Mucosa of gallbladder (tissue), 1 donor: ENCODE data around the gene CLCN7. TPM values are rescaled to one million over a fixed set of nuclear protein-coding genes. Genes with fewer than 3 reads are reported as not detected.
"Not testable (repeated sequence)": the region's sequence is repeated elsewhere in the genome, so short reads cannot be mapped to it uniquely, and the experiment has no call there.

Source experiments
- DNase-seq: peaks from one replicate; pipeline ENCODE4 v3.0.0-alpha.2; 2020; ENCODE audit warnings: low spot score
- total RNA-seq: library from RNA; stranded (reverse); gene quantifications from one replicate; pipeline ENCODE4 v1.2.1, GENCODE V29; 2021
- donor health status: DM: no; HTN: no; CAD: no.

The CLCN7 gene
- total RNA-seq, 1 donor from 2014 or later = 111 TPM

DNA sequence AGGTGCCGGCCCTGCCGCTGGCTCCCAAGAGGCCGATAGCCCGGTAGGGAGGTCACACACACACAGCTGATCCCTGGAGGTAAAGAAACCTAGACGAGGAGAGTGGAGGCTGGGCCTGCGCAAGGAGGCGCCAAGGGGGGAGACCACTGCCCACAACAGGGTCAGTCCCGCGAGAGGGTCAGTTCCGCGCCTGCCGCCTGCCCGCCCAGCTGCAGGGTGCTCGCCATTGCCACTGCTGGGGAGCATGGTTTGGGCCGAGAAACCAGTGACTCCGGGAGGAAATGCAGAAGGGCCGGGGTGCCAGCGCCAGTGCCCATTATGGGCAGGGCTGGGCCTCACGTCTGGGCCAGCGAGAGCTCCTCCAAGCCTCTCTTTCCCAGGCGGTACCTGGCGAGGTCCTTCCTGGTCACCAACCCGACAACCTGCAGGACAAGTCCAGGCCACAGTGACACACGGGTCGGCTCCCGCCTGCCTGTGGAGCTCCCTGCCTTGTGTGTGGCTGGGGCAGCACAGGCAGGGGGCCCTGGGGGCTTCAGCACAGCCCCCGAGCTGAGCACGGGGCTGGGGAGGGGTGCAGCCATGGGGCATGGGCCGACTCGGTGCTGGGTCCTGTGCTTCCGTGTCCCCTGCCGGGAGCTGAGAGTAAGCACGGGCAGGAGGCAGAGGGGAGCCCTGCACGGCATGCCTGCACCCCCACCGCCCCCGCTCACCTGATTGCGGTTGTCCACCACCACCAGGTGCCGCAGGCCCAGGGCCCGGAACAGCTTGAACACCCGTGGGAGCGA, 28.3 kb downstream of the CLCN7 start:
- no peak for DNase-seq

DNA sequence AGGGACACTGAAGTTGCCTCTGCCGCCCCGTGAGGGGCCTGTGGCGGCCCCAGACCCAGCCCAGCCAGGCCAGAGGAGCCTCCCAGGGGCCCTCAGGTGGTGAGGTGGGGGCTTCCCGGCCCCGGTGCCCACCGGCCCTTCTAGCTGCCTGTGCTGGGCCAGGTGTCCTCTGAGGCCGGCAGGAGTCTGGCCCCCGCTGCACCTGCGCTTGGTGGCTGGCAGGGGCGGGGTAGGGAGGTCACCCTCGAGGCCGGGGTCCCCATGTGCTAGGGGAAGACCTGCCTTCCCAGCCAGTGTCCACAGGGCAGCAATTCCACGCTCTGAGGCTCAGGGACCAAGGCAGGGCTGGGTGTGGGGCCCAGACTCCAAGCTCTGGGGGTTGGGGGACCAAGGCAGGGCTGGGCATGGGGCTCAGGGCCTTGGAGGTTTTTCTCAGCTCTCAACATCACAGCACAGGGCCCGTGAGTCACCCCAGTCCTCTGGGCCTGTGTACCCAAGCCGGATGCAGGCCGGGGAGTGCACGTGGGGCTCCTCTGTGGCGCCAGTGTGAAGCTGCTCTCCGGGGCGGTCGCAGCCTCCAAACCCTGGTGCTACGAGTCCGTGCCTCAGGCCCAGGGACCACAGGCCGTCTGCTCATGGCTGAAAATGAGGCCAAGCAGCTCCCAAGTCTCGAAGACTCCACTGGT, 29.2 kb downstream of the CLCN7 start:
- no peak for DNase-seq

DNA sequence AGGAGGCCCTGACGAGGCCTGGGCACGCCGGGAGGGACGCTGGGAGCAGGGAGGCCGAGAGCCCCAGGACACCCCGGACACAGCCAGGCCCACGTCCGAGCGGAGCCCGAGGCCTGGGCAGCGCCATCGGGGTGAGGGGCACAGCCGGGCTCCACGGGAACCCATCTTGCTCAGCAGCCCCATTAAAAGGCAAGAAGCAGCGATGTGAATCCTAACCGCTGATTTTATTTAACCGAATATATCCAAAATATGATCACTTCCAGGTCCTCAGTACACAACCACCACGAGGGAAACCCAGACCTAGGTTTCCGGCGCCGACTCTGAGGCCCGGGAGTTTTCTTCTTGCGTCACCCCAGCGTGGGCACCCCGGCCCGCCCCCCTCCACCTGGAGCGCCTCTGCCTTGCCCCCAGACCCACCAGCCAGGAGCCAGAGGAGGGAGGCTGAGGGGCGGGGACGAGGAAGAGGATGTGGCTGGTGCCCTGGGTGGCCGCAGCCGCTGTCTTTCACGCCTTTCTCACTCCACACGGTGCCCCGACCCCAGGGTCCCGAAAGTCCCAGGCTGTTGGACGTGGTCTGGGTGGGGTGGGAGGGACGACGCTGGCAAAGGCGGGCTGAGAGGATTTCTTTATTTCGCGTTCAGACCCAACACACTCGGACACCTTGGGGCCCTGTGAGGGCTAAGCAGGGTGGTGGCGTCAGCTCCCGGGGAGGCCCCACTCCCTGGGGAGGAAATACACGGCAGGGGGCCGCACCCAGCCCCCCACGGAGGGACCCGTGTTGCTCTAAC, 29.9 kb downstream of the CLCN7 start:
- no peak for DNase-seq

DNA sequence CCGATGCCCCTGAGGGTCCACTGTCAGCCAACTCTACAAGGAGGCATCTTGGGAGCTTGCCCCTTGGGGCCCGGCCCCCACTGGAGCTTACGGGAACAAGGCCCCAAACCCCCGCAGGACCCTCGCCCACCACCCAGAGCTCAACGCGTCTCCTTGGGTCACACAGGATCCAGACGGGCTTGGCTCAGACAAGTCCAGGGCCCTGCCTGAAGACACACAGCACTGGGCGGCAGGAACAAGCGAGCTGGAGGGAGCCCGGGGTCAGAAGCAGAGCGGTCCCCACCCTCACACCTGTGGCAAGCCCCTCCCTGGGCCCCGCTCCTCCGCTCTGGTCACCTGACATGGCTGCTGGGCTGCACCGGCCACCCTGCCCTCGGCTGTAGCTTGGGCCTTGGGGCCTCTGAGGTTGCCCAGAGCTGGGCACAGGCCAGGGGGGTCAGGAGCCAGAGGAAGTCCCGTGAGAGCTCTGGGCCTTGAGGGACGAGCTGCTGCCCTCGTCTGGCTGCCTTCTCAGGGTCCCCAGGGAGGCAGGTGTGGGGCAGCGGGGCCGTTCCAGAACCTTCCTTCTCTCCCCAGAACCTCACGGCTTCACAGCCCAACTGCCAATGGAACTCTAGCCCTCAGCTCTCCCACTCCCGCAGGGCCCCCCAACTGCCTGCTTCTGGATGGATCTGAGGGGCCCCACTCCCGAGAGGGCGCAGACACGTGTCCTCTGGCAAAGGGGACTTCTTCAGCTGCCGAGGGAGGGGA, 30.7 kb downstream of the CLCN7 start, which contains the start of gene CCDC154:
CCDC154 (minus strand) TSS at position 577 of the 750 bp plus-strand sequence; CDS start at position 343, 234 bp downstream.
- DNase-seq = no peak

DNA sequence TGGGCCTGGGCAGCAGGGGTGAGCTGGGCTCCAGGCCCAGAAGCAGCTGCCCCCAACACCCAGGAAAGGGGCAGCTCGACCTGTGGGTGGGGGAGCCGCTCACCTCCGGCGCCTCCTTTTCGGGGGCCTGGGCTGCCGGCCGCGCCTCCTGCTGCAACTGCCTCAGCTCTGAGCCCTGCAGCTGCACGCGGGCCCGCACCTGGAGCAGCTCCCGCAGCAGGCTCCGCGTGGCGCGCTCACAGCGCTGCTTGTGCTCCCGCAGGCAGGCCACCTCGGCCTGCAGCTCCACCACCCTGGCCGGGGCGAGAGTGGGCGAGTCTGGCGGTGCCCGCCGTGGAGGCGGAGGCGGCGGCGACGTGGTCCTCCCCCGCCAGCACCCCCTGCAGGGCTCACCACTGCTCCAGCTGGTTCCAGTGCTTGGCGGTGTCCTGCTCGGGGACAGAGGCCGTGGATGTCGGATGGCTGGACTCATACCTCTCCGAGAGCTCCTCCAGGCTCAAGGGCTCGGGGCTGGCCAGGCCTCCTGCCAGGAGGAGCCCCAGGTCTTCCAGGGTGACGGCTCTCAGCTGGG, 31.3 kb downstream of the CLCN7 start:
- DNase-seq = no peak

DNA sequence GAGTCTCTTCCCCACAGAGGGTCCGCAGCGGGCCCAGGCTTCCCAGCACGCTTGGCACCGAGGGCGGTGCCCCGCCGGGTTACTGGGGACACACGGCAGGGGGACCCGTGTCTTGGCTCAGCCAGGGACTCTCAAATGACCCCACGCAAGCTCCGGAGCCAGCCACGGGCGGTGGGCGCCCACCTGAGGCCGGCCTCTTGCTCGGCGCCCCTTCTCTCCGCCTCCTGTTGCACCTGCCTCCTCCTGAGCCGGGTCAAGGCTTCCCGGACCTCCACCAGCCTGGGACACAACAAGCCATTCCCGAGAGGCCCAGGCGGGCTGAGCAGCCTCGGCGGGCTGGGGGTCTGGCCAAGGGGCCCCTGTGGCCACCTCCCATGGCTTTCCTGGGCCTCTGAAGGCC, 32.1 kb downstream of the CLCN7 start:
- DNase-seq = no peak

DNA sequence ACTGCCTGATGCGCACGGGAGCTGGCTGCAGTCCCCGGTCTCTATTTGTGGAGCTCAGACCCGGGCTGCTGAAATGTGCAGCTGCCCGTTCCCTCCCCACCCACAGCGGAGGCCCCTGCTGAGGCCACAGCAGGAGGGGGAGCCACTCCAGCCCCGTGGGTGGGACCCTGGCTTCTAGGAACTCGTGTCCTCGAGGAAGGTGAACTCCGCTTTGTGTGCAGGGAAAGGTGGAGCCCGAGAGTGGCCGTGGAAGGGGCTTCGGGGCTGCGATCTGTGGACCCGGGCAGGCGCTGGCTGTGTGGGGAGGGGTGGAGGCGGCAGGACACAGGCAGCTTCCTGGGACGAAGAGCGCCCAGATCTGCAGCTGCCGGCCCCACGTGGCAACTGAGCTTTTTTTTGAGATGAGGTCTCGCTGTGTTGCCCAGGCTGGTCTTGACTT, 33.4 kb downstream of the CLCN7 start:
- DNase-seq = no peak

DNA sequence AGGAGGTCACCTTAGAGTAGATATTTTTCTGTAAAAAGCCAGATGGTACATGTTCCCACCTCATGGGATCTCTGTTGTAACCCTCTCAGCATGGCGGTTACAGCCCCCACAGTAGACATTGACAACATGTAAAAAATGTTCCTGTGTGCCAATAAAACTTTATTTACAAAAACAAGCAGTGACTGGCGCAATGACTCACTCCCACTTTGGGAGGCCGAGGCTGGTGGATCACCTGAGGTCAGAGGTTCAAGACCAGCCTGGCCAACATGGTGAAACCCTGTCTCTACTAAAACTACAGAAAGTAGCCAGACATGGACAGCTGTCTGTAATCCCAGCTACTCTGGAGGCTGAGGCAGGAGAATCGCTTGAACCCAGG, 35.1 kb downstream of the CLCN7 start:
- DNase-seq = not testable (repeated sequence)

DNA sequence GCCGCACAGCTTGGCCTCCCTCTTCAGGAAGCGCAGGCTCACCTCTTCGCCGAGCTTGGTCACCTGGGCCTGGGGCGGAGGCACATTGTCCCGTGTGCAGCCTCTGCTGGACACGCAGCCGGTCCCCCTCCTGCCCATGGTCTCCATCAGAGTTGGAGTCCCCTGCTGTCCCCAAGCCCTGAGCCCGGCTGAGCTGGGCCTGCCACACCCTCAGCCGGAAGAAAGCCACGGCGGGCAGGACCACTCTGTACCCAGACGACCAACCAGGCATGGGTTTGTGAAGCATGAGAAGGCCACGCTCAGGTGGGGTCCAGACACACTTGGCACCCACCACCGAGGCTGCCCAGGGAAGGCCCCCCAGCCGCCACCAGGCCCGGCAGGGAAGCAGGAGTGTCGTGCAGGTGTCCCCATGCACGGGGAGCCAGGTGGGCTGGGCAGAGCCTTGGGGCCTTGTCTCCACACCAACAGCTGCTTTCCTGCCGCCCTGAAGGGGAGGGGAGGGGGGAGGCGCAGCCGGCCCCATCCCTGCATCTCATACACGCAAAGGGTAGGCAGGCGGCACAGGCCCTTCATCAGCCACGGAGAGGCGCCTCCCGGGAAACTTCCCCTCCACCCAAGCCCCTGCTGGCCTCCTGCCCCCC, 35.6 kb downstream of the CLCN7 start:
- no peak for DNase-seq

DNA sequence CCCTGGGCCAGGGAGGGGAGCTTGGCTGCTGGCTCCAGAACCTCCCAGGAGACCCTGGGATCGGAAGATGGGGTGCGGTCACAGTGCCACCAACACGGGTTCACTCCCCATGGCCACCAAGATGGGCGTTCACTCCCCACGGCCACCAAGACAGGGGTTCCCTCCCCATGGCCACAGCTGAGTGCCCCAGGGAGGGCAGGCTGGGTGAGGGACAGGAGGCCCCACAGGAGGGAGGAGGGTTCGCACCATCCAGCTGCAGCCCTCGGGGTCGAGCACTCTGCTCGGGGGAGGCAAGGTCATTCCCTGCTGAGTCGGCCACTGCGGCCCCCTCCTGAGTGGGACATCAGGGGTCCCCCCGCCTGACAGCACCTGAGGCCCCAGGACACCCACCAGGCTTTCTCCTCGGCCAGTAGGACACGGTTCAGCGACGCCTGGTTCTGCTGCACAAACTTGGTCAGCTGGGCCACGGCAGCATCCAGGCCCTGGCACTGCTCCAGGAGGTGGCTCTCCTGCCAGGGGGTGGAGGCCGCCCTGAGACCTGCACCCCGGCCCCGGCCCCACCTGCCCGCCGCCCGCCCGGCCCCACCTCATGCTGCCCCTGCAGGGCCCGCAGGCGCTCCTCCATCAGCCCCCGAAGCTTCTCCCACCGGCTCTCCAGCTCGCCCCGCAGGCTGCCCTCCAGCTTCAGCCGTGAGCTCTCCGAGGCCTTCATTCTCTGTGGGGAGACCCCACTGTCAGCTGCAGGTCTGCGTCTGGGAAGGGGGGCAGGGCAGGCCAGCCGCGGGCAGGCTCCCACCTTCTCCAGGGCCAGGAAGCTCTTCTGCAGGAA, 36.4 kb downstream of the CLCN7 start:
- no peak for DNase-seq

DNA sequence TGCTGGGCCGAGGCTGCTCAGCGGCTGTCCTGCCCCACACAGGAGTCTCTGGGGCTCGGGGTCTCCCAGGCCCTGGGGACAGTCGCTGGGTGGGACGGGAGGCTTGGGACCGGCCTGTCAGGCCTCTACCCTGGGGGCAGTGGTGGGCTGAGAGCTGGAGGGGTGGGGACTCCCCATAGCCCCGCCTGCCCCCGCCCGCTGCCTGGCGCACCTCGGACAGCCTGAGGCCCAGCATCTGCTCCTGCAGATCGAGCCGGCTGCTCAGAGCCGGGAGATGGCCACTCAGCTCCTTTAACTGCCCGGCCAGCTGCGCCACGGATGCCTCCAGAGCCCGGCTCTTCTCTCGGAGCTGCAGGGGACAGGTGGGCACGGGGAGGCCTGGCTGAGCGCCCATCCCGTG, 37.2 kb downstream of the CLCN7 start:
- DNase-seq = no peak

DNA sequence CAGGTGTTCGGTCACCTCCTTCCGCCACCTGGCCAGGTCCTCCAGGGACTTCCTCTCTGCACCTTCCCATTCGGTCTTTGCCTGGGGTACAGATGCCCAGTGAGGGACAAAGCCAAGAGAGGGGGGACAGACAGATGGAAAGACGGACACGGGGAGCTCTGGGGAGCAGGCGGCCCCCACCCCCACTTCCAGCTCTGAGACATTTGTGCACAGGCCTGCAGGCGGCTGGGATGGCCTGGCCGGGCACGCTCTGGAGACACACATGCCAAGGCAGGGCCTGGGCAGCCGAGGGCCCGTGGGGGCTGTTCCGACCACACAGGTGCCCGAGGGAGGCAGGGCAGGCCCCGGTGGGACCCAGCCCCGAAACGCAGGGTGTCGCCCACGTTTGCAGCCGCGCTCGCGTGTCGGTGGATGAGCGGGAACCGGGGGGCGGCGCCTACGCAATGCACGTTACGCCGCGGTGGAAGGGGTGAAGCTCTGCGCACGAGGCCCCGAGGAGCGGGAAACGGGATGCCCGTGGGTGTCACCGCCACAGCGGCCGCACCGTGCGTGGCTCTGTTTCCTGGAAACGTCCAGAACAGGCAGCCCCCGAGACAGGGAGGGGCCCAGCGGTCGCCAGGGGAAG, 38.0 kb downstream of the CLCN7 start:
- no peak for DNase-seq

DNA sequence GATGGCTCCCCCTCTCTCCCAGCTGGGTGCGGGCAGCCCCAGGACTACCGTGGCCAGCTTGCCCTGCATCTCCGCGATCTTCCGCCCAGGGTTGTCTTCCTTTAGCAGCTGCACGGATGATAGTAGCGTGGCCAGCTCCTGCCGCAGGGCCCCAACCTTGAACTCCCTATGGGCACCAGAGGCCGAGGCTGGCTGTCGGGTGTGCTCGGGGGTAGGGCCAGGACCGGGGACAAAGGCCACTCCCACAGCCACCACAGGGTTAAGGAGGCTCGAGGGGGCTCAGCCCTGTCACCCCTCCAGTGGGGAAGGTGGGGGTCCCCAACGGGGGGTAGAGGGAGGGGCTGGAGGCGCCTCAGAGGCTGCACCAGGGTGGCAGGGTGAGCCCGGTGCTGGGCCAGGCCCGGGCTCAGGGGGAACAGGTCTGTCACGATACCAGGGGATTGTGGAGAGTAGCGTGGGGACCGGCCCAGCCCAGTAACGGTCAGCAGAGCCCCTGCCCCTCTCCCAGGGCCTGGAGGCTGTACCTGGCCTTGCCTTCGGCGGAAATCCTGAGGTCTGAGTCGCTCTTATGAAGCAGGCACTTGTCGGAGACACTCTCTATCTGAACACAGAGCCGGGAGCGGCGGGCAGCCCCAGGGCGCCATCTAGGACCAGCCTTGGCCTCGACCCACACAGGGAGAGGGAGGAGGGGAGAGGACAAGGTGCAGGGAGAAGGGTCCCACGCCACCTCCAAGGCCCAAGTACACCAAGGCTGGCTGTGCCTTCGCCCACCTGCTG, 38.7 kb downstream of the CLCN7 start:
- no peak for DNase-seq

DNA sequence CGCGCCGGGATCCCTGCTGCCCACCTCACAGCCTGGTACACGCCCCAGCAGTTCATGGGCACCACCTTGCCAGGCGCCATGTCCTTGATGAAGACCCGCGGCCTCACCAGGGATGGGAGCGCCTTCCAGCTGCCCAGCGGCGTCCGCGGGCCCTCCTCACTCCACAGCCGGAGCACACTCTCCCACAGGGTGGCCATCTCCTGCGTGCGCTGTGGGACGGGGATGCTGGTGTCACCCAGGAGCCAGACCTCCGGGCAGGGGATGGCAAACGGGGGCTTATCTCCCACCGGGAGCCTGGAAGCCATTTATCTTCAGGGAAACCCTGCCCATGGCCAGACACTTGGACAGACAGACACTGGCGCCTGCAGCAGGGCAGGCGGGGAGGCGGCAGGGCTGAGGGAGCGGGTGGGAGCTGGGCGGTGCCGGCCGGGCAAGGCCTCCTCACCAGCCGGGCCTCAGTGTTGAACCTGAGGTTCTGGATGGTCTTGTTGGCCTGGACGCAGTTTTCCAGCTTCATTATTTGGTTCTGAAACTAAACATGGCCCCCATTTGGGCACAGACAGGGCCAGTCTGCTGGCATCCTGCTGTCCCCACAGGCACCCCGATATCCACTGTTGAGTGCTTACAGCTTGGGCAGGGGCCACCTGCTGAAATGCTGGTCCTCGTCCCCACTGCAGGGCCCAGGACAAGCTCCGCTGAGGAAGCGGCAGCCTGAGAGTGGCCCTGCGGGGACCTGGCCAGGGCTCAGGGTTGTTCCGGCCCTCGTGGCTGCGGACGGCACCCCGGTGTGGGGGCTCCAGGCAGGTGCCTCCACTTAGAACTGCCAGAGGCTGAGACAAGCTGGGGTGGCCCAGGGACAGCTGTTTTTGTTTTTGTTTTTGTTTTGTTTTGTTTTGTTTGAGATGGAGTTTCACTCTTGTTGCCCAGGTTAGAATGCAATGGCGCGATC, 39.9 kb downstream of the CLCN7 start:
- no peak for DNase-seq

DNA sequence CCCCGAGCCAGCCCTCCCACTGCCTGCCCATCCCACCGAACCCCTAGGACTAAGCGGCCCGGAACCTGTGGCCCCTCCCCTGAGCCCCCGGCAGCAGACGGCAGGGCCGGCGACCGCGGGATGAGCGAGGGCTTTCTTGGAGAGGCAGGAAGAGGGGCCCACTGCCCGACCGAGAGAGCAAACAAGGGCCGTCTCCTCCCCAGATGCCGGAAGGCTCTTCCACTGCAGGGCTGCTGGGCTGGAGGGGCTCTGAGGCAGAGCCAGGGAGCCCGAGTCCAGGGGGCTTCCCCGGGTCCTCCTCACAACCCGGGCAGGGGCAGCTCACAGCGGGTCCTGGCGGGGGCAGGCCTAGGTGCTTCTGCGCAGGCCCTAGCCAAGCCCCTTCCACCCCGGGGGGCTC, 41.1 kb downstream of the CLCN7 start:
- no peak for DNase-seq

DNA sequence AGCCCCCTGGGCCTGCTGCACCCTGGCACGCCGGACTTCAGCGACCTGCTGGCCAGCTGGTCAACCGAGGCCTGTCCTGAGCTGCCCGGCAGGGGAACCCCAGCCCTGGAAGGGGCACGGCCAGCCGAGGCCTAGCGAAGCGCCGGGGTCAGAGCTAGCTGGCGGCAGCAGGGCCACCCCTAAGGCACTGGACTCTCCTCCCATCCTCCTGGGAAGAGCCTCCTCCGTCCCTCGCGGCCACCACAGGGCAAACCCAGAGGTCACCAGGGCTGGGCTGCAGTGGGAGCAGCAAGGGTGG, 41.6 kb downstream of the CLCN7 start:
- DNase-seq = no peak

DNA sequence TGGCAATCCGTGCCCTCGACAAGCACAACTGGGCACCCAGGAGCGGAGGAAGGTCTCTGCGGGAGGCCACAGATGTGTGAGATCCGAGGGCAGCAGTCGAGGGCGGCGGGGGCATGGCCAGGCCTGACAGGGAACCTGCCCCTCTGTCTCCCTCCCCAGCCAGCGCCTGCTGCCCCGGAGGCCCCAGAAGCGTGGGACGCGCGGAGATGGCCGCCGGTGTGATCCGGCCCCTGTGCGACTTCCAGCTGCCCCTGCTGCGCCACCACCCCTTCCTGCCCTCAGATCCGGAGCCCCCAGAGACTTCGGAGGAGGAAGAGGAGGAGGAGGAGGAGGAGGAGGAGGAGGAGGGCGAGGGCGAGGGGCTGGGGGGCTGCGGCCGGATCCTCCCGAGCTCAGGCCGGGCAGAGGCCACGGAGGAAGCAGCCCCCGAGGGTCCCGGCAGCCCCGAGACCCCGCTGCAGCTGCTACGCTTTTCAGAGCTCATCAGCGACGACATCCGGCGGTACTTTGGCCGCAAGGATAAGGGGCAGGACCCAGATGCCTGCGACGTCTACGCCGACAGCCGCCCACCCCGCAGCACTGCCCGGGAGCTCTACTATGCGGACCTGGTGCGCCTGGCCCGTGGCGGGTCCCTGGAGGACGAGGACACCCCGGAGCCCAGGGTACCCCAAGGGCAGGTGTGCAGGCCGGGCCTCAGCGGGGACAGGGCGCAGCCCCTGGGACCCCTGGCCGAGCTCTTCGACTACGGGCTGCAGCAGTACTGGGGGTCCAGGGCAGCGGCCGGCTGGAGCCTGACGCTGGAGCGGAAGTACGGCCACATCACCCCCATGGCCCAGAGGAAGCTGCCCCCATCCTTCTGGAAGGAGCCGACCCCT, 42.2 kb downstream of the CLCN7 start:
- DNase-seq = no peak
